DND-41 (cell line): ENCODE data around the gene PCNX1.
A peak's percentile ranks its signal among the peaks of the same experiment; 100 is the strongest.

ENCODE experiments used
- ATAC-seq: fragments of 200-7000 bp; cut with Tn5 transposase; 3 replicates; pipeline ENCODE4 v1.9.1; 2021; ENCODE audit warnings: low read depth; ENCODE audit not compliant: insufficient read depth
- DNase-seq: peaks from one replicate; pipeline ENCODE4 v3.0.0-alpha.2; 2020
- H2AFZ ChIP-seq: 2 replicates; pipeline ENCODE4 v1.6.0; 2012; ENCODE audit warnings: low read depth, low read length
- H3K27ac ChIP-seq: 2 replicates; pipeline ENCODE4 v1.5.1; 2012; ENCODE audit warnings: low read length, inconsistent platforms
- H3K27me3 ChIP-seq: fragments of 200-600 bp; sonication (generic); 2 replicates; pipeline ENCODE4 v1.6.0; 2012; ENCODE audit warnings: low read length, mild to moderate bottlenecking, inconsistent platforms; ENCODE audit not compliant: insufficient read depth, poor library complexity
- H3K36me3 ChIP-seq: 2 replicates; pipeline ENCODE4 v1.5.1; 2012; ENCODE audit warnings: low read length, inconsistent platforms; ENCODE audit not compliant: insufficient read depth
- H3K4me1 ChIP-seq: 2 replicates; pipeline ENCODE4 v1.5.1; 2012; ENCODE audit warnings: mild to moderate bottlenecking, low read length; ENCODE audit not compliant: insufficient read depth
- H3K4me2 ChIP-seq: 2 replicates; pipeline ENCODE4 v1.6.0; 2012; ENCODE audit warnings: mild to moderate bottlenecking, moderate library complexity, low read length, inconsistent platforms; ENCODE audit not compliant: insufficient read depth
- H3K4me3 ChIP-seq, 2 experiments: fragments of 200-600 bp in 1 of 2; shearing (Covaris generic) in 1 of 2; 2 replicates each; pipeline ENCODE4 v1.5.1; 2012 to 2016; ENCODE audit warnings: inconsistent platforms in 2 of 2, low read length in 2 of 2, mild to moderate bottlenecking in 2 of 2, low read depth in 1 of 2, moderate library complexity in 1 of 2
- H3K79me2 ChIP-seq: 2 replicates; pipeline ENCODE4 v1.6.0; 2012; ENCODE audit warnings: low read length, inconsistent platforms; ENCODE audit not compliant: insufficient read depth
- H3K9ac ChIP-seq: 2 replicates; pipeline ENCODE4 v1.6.0; 2012; ENCODE audit warnings: low read depth, mild to moderate bottlenecking, inconsistent platforms, low read length, moderate library complexity
- H3K9me3 ChIP-seq: 2 replicates; pipeline ENCODE4 v1.5.1; 2012; ENCODE audit warnings: low read length, moderate library complexity, mild to moderate bottlenecking, inconsistent platforms; ENCODE audit not compliant: insufficient read depth, severe bottlenecking
- H4K20me1 ChIP-seq: 2 replicates; pipeline ENCODE4 v1.6.0; 2012; ENCODE audit warnings: low read length; ENCODE audit not compliant: insufficient read depth
- CTCF ChIP-seq: IDR thresholded peaks from 2 replicates; pipeline ENCODE4 v1.5.1; 2012; ENCODE audit warnings: borderline replicate concordance, low read length, moderate library complexity, mild to moderate bottlenecking; ENCODE audit not compliant: poor library complexity, severe bottlenecking; ENCODE audit errors: extremely low read depth
- EZH2 ChIP-seq: IDR thresholded peaks from 3 replicates; pipeline ENCODE4 v1.6.1; 2012; ENCODE audit warnings: borderline replicate concordance, low read depth, mild to moderate bottlenecking, moderate library complexity, low read length, inconsistent platforms; ENCODE audit not compliant: severe bottlenecking

PCNX1 gene

GRCh38 chr14:71148627-71149026 is 241.4 kb downstream of the PCNX1 start:
- H3K27me3 ChIP-seq, result no peaks in the 10 kb centered on the region
- H3K9ac ChIP-seq, result no peak overlapping the region
- H3K9me3 ChIP-seq, result peaks cover 25% of the 10 kb centered on the region
- H3K79me2 ChIP-seq, result no peaks in the 10 kb centered on the region
- H3K36me3 ChIP-seq, result no peaks in the 10 kb centered on the region
- no peak overlapping the region for H3K4me3 ChIP-seq
- peaks cover 22% of the 10 kb centered on the region for H3K4me1 ChIP-seq
- ATAC-seq (peak; percentile 100), DNase-seq (peak; percentile 84)
- no peaks in the 10 kb centered on the region for H4K20me1 ChIP-seq
- H3K4me2 ChIP-seq, result peak overlapping the region; percentile 10
- TF ChIP-seq CTCF, result no peak
- TF ChIP-seq EZH2, result no peak
- 0 out of 2 replicates have a peak overlapping the region, but pooled peaks have one; percentile 59 for H2AFZ ChIP-seq
- peak overlapping the region; percentile 66 for H3K27ac ChIP-seq

- no peaks in the 10 kb centered on the region for H3K36me3 ChIP-seq
- no peak overlapping the region for H3K4me3 ChIP-seq
- H3K27ac ChIP-seq, result no peak overlapping the region
- TF ChIP-seq CTCF (no peak), EZH2 (no peak)
- no peak for ATAC-seq
- peaks cover 25% of the 10 kb centered on the region for H3K9me3 ChIP-seq
- H3K4me2 ChIP-seq, result no peak overlapping the region
- H4K20me1 ChIP-seq, result no peaks in the 10 kb centered on the region
- peaks cover 18% of the 10 kb centered on the region for H3K4me1 ChIP-seq
- no peaks in the 10 kb centered on the region for H3K27me3 ChIP-seq
- no peak overlapping the region for H3K9ac ChIP-seq
- no peak for DNase-seq
- H2AFZ ChIP-seq, result no peak overlapping the region
- H3K79me2 ChIP-seq, result no peaks in the 10 kb centered on the region
Observed at GRCh38 chr14:71150737-71151136, 243.5 kb downstream of the PCNX1 start.

GRCh38 chr14:71155743-71156142 is 248.5 kb downstream of the PCNX1 start:
- no peak overlapping the region for H3K4me2 ChIP-seq
- no peaks in the 10 kb centered on the region for H3K36me3 ChIP-seq
- no peak for DNase-seq
- TF ChIP-seq CTCF, result no peak
- no peak for TF ChIP-seq EZH2
- H3K4me1 ChIP-seq, result no peaks in the 10 kb centered on the region
- H3K27me3 ChIP-seq, result no peaks in the 10 kb centered on the region
- no peaks in the 10 kb centered on the region for H4K20me1 ChIP-seq
- no peak overlapping the region for H3K27ac ChIP-seq
- no peaks in the 10 kb centered on the region for H3K79me2 ChIP-seq
- ATAC-seq, result no peak
- no peak overlapping the region for H3K4me3 ChIP-seq
- H3K9me3 ChIP-seq, result peaks cover 14% of the 10 kb centered on the region
- no peak overlapping the region for H3K9ac ChIP-seq
- H2AFZ ChIP-seq, result no peak overlapping the region
